Sigmoid colon (tissue), 4 donors: ENCODE data around the gene MX1.

Experiments
- CTCF ChIP-seq, 4 experiments: fragments of 450-650 bp in 3 of 4; fragments of 200-600 bp in 1 of 4; IDR thresholded peaks; one replicate each; pipeline ENCODE4 v1.5.1; 2016 to 2019; ENCODE audit warnings: antibody characterized with exemption in 4 of 4, mild to moderate bottlenecking in 3 of 4, moderate library complexity in 2 of 4
- POLR2A ChIP-seq, 2 donors: fragments of 450-650 bp; IDR thresholded peaks; one replicate each; pipeline ENCODE4 v1.6.1; 2016; ENCODE audit warnings: antibody characterized with exemption in 2 of 2, mild to moderate bottlenecking in 2 of 2, moderate library complexity in 2 of 2
- POLR2AphosphoS5 ChIP-seq, 4 donors: sonication (generic); formaldehyde crosslinking; IDR thresholded peaks; one replicate each; pipeline ENCODE4 v1.6.1; 2017; ENCODE audit warnings: antibody characterized with exemption in 4 of 4

- TF ChIP-seq CTCF (IDR thresholded peaks at IDR 0.05) = no peak
- no peak for TF ChIP-seq POLR2A (IDR thresholded peaks at IDR 0.05)
- TF ChIP-seq POLR2AphosphoS5 (IDR thresholded peaks at IDR 0.05) = no peak
Observed at GRCh38 chr21:41429305-41429704, 3.3 kb downstream of the MX1 start.
